ENCODE measurements around the gene YY1. TPM values are rescaled to one million over a fixed set of nuclear protein-coding genes. Genes with fewer than 3 reads are reported as not detected.

YY1 gene
- total RNA-seq, 1 donor from 2014 or later: 63.8 TPM

Other genes with a start within 250 kb of the YY1 start
- 89.1 TPM for gene EVL, start 173.7 kb upstream of the YY1 start, total RNA-seq
- 149 TPM for gene DEGS2, start 79.5 kb upstream of the YY1 start, total RNA-seq
- 165 TPM for gene SLC25A29, start 67.3 kb downstream of the YY1 start, total RNA-seq
- 0.20 TPM for gene SLC25A47, start 84.2 kb downstream of the YY1 start, total RNA-seq
- gene WDR25, start 137.3 kb downstream of the YY1 start, total RNA-seq: 10.4 TPM